H9 (cell line): Measurements from ENCODE around the gene GMPR. TPM values are rescaled to one million over a fixed set of nuclear protein-coding genes. Genes with fewer than 3 reads are reported as not detected.

Experiments used
- DNase-seq: peaks from one replicate; pipeline ENCODE4 v3.0.0-alpha.2; 2017
- H2AFZ ChIP-seq: one replicate; pipeline ENCODE4 v1.6.1; 2013; ENCODE audit warnings: mild to moderate bottlenecking, low read length, control low read depth, moderate library complexity
- H2AK5ac ChIP-seq: 2 replicates; pipeline ENCODE4 v1.6.1; 2013; ENCODE audit warnings: low read length, control low read depth, mixed read lengths; ENCODE audit not compliant: insufficient read length
- H2BK120ac ChIP-seq: one replicate; pipeline ENCODE4 v1.6.1; 2013; ENCODE audit warnings: low read depth, mild to moderate bottlenecking, low read length, control low read depth, inconsistent platforms; ENCODE audit not compliant: poor library complexity, severe bottlenecking
- H2BK12ac ChIP-seq: 2 replicates; pipeline ENCODE4 v1.6.1; 2013; ENCODE audit warnings: low read length, control low read depth, mixed read lengths, low read depth; ENCODE audit not compliant: insufficient read length
- H2BK15ac ChIP-seq: 2 replicates; pipeline ENCODE4 v1.6.1; 2013; ENCODE audit warnings: low read depth, low read length, control low read depth
- H2BK20ac ChIP-seq: one replicate; pipeline ENCODE4 v1.6.1; 2013; ENCODE audit warnings: low read depth, mild to moderate bottlenecking, low read length, control low read depth, inconsistent platforms; ENCODE audit not compliant: poor library complexity, severe bottlenecking
- H2BK5ac ChIP-seq: 2 replicates; pipeline ENCODE4 v1.6.1; 2013; ENCODE audit warnings: low read length, control low read depth, mixed read lengths; ENCODE audit not compliant: insufficient read length
- H3K14ac ChIP-seq: 2 replicates; pipeline ENCODE4 v1.6.1; 2013; ENCODE audit warnings: low read length, control low read depth; ENCODE audit not compliant: insufficient read depth
- H3K18ac ChIP-seq: 2 replicates; pipeline ENCODE4 v1.6.1; 2013; ENCODE audit warnings: low read depth, mild to moderate bottlenecking, mixed read lengths, low read length, control low read depth; ENCODE audit not compliant: insufficient read length
- H3K23ac ChIP-seq: 2 replicates; pipeline ENCODE4 v1.6.1; 2013; ENCODE audit warnings: low read length, control low read depth, mixed read lengths, low read depth; ENCODE audit not compliant: insufficient read length
- H3K23me2 ChIP-seq: 2 replicates; pipeline ENCODE4 v1.6.1; 2013; ENCODE audit warnings: low read depth, mild to moderate bottlenecking, mixed read lengths, low read length, control low read depth; ENCODE audit not compliant: insufficient read length, poor library complexity, severe bottlenecking
- H3K27ac ChIP-seq: 2 replicates; pipeline ENCODE4 v1.5.1; 2013; ENCODE audit warnings: low read length, control low read depth, mixed read lengths, low read depth; ENCODE audit not compliant: insufficient read length
- H3K27me3 ChIP-seq: 2 replicates; pipeline ENCODE4 v1.6.1; 2013; ENCODE audit warnings: low read length, control low read depth, inconsistent platforms; ENCODE audit not compliant: insufficient read depth
- H3K4ac ChIP-seq: 2 replicates; pipeline ENCODE4 v1.6.1; 2013; ENCODE audit warnings: low read depth, mild to moderate bottlenecking, control low read depth, inconsistent platforms, low read length, moderate library complexity
- H3K4me1 ChIP-seq: 2 replicates; pipeline ENCODE4 v1.6.1; 2013; ENCODE audit warnings: low read length, control low read depth, inconsistent platforms; ENCODE audit not compliant: insufficient read depth
- H3K4me2 ChIP-seq: 2 replicates; pipeline ENCODE4 v1.6.1; 2013; ENCODE audit warnings: low read length, control low read depth, mixed read lengths; ENCODE audit not compliant: insufficient read length, insufficient read depth
- H3K56ac ChIP-seq: 2 replicates; pipeline ENCODE4 v1.6.1; 2013; ENCODE audit warnings: low read depth, mild to moderate bottlenecking, mixed read lengths, low read length, control low read depth; ENCODE audit not compliant: insufficient read length
- H3K79me1 ChIP-seq: 2 replicates; pipeline ENCODE4 v1.6.1; 2013; ENCODE audit warnings: low read depth, mild to moderate bottlenecking, moderate library complexity, low read length, control low read depth, inconsistent platforms; ENCODE audit not compliant: insufficient read depth, poor library complexity, severe bottlenecking
- H3K79me2 ChIP-seq: 2 replicates; pipeline ENCODE4 v1.6.1; 2013; ENCODE audit warnings: low read length, control low read depth, inconsistent platforms; ENCODE audit not compliant: insufficient read depth
- H3K9ac ChIP-seq: 2 replicates; pipeline ENCODE4 v1.6.1; 2013; ENCODE audit warnings: low read length, control low read depth, mixed read lengths; ENCODE audit not compliant: insufficient read length; ENCODE audit errors: extremely low read depth
- H3K9me3 ChIP-seq: one replicate; pipeline ENCODE4 v1.6.1; 2013; ENCODE audit warnings: low read depth, low read length, inconsistent platforms; ENCODE audit not compliant: control insufficient read depth
- H3T11ph ChIP-seq: one replicate; pipeline ENCODE4 v1.6.1; 2013; ENCODE audit warnings: mild to moderate bottlenecking, low read length, control low read depth, inconsistent platforms
- H4K20me1 ChIP-seq: one replicate; pipeline ENCODE4 v1.6.1; 2013; ENCODE audit not compliant: control insufficient read depth, insufficient read length, insufficient read depth
- H4K5ac ChIP-seq: 2 replicates; pipeline ENCODE4 v1.6.1; 2013; ENCODE audit warnings: low read depth, mild to moderate bottlenecking, mixed read lengths, low read length, control low read depth; ENCODE audit not compliant: insufficient read length
- H4K8ac ChIP-seq: replicated peaks from 2 replicates; pipeline ENCODE4 v1.6.1; 2013; ENCODE audit warnings: low read length, control low read depth, mixed read lengths, low read depth; ENCODE audit not compliant: insufficient read length
- H4K91ac ChIP-seq: 2 replicates; pipeline ENCODE4 v1.6.1; 2013; ENCODE audit warnings: low read depth, mild to moderate bottlenecking, moderate library complexity, mixed read lengths, low read length, control low read depth; ENCODE audit not compliant: insufficient read length
- H3K27ac Mint-ChIP-seq, 3 experiments: 2 replicates in 2 of 3; 3 replicates in 1 of 3; pipeline ENCODE4 v1.8.0; 2020 to 2021; ENCODE audit warnings: mixed read lengths in 3 of 3, mild to moderate bottlenecking in 1 of 3, moderate library complexity in 1 of 3
- H3K27me3 Mint-ChIP-seq: 2 replicates; pipeline ENCODE4 v1.8.0; 2021; ENCODE audit warnings: low read depth, mild to moderate bottlenecking, moderate library complexity, mixed read lengths
- H3K36me3 Mint-ChIP-seq, 3 experiments: 2 replicates in 2 of 3; 3 replicates in 1 of 3; pipeline ENCODE4 v1.8.0; 2020 to 2021; ENCODE audit warnings: low read depth in 3 of 3, mixed read lengths in 3 of 3; ENCODE audit not compliant: insufficient read depth in 1 of 3
- H3K4me1 Mint-ChIP-seq, 2 experiments: 2 replicates each; pipeline ENCODE4 v1.8.0; 2020; ENCODE audit warnings: mixed read lengths in 2 of 2
- H3K4me3 Mint-ChIP-seq, 2 experiments: 2 replicates in 1 of 2; 3 replicates in 1 of 2; pipeline ENCODE4 v1.8.0; 2020 to 2021; ENCODE audit warnings: mild to moderate bottlenecking in 2 of 2, mixed read lengths in 2 of 2, moderate library complexity in 1 of 2
- H3K9me3 Mint-ChIP-seq, 2 experiments: 2 replicates in 1 of 2; 3 replicates in 1 of 2; pipeline ENCODE4 v1.8.0; 2020; ENCODE audit warnings: mild to moderate bottlenecking in 2 of 2, mixed read lengths in 2 of 2, moderate library complexity in 1 of 2
- CTCF ChIP-seq: fragments of 200-600 bp; sonication (generic); conservative IDR thresholded peaks from 3 replicates; pipeline ENCODE4 v1.8.0; 2021; ENCODE audit warnings: antibody characterized with exemption, mild to moderate bottlenecking
- WGBS: extraction: QIAGEN DNeasy Blood & Tissue Kit; methylation state at CpG from one replicate; pipeline ENCODE4 v1.1.7; 2013; ENCODE audit warnings: missing lambda C conversion rate, low lambda C conversion rate, mixed read lengths; ENCODE audit not compliant: insufficient read length; ENCODE audit errors: extremely low coverage; 5-methylcytosine and 5-hydroxymethylcytosine counted together
- total RNA-seq: library from RNA; stranded (reverse); gene quantifications from 2 replicates; pipeline ENCODE4 v1.2.1, GENCODE V29; 2021

GMPR gene
- total RNA-seq, 1 experiment from 2014 or later, result 0.70 TPM

GRCh38 chr6:16232086-16232485 is 6.3 kb upstream of the GMPR start:
- Histone ChIP-seq H3K4me2 (no peak overlapping the region), H2BK15ac (no peak overlapping the region), H3K27ac (no peak overlapping the region), H3K27me3 (no peaks in the 10 kb centered on the region; the same call in 1 of the 2 replicates), H2BK20ac (no peak overlapping the region), H3K79me2 (no peaks in the 10 kb centered on the region), H3K18ac (no peak overlapping the region), H3K9me3 (no peaks in the 10 kb centered on the region), H4K5ac (no peak overlapping the region), H3K14ac (no peak overlapping the region), H3K4ac (no peak overlapping the region), H3K9ac (no peak overlapping the region), H2BK12ac (no peak overlapping the region), H2BK5ac (no peak overlapping the region), H3K23me2 (no peaks in the 10 kb centered on the region), H2BK120ac (no peak overlapping the region), H2AFZ (no peak overlapping the region), H3K79me1 (no peaks in the 10 kb centered on the region), H2AK5ac (no peak overlapping the region), H4K91ac (no peak overlapping the region), H4K8ac (no peak overlapping the region), H3K4me1 (no peaks in the 10 kb centered on the region), H3K56ac (no peak overlapping the region), H3K23ac (no peak overlapping the region), H4K20me1 (no peaks in the 10 kb centered on the region), H3T11ph (no peak overlapping the region)
- Mint-ChIP-seq H3K9me3 (no peaks in the 10 kb centered on the region), H3K36me3 (no peaks in the 10 kb centered on the region), H3K27me3 (peaks cover 26% of the 10 kb centered on the region), H3K4me1 (peaks cover 0 to 8% of the 10 kb centered on the region in 2 experiments; a peak in 2 of 4 replicates), H3K27ac (no peak overlapping the region), H3K4me3 (no peak overlapping the region)
- TF ChIP-seq CTCF, result no peak
- DNase-seq, result no peak
- no CpG with 5 or more reads among the region's 5 CpGs for WGBS
